ENCODE results near the gene HEATR3. TPM values are rescaled to one million over a fixed set of nuclear protein-coding genes. Genes with fewer than 3 reads are reported as not detected.
A peak's percentile ranks its signal among the peaks of the same experiment; 100 is the strongest.

HEATR3 gene, protein sequence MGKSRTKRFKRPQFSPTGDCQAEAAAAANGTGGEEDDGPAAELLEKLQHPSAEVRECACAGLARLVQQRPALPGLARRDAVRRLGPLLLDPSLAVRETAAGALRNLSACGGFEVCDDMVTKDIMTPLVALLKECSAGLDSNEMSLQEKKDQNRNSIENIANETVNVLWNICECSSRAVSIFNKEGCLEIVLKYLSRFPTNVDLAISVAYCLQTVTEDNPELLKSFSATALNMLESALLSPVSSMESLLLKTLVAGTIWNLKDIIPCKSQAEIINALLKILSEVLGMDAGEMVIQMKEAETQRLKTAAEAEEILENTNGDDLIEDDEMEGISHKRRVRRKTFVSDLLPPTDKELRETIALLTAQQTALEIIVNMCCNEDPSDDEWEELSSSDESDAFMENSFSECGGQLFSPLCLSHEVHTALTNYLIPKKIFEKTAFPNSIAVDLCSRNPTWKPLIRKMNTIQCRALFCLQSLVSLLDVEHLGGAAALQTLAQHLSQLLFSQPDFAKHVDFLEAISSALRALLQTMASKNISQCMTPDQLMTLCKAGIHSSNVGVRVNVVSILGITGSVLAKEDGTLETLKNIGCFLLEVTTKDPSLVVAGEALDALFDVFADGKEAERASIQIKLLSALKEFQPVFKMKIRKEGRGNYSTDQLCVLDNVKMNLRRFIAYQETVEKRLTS
- polyA plus RNA-seq (ENCODE audit: insufficient read length in 10 of 10) = 10 to 100 TPM; 13.8 to 19.0 (median 16.2) TPM
- long read RNA-seq, donor 1, partial matches to known transcripts = 0 of 1 reads
- long read RNA-seq, donor 1, other reads (novel, unspliced or antisense) = 0 of 1 reads
- long read RNA-seq, donor 2, partial matches to known transcripts = 0 of 1 reads
- long read RNA-seq, donor 2, other reads (novel, unspliced or antisense) = 0 of 1 reads
- long read RNA-seq, donor 3 = 0 reads
- long read RNA-seq, donor 4 = 0 reads
- long read RNA-seq, donor 5, partial matches to known transcripts = 0 of 1 reads
- long read RNA-seq, donor 5, other reads (novel, unspliced or antisense) = 0 of 1 reads
- long read RNA-seq, donor 6, partial matches to known transcripts = 0 of 2 reads
- long read RNA-seq, donor 6, other reads (novel, unspliced or antisense) = 0 of 2 reads
- long read RNA-seq, donor 7 = 0 reads
- long read RNA-seq, donor 8, partial matches to known transcripts = 0 of 1 reads
- long read RNA-seq, donor 8, other reads (novel, unspliced or antisense) = 0 of 1 reads
- long read RNA-seq, donor 9 = 0 reads

DNA sequence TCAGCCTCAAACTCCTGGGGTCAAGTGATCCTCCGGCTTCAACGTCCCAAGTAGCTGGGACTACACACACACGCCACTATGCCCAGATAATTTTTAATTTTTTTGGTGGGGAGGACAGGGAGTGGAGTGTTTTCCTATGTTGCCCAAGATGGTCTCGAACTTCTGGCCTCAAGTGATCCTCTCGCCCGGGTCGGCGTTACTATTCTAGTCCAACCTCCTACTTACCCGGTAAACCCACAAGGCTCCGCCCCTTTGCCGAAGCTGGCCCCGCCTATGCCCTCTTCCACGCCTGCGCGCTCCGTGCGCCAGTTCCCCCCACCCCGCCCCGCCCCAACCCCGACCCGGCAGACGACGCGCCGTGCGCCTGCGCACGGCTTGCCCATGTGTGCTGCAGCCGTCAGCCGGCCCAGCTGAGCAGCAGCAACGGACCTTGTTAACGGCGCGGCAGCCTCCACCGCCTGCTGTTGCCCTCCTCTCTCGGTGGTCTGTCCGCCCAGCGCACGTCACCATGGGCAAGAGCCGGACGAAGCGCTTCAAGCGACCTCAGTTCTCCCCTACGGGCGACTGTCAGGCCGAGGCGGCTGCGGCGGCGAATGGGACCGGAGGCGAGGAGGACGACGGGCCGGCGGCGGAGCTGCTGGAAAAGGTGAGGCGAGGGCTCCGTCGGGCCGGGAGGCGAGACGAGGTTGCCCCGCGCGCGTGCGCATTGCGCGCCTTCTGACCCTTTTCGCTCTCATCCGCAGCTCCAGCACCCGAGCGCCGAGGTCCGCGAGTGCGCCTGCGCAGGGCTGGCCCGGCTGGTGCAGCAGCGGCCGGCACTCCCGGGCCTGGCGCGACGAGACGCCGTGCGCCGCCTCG is at the start of gene HEATR3:
TSS of gene HEATR3 (plus strand) at position 347 of the 858 bp plus-strand sequence. CDS start at position 509, 162 bp downstream.
- peak; percentile 91 to 97 (median 95) for DNase-seq

DNA sequence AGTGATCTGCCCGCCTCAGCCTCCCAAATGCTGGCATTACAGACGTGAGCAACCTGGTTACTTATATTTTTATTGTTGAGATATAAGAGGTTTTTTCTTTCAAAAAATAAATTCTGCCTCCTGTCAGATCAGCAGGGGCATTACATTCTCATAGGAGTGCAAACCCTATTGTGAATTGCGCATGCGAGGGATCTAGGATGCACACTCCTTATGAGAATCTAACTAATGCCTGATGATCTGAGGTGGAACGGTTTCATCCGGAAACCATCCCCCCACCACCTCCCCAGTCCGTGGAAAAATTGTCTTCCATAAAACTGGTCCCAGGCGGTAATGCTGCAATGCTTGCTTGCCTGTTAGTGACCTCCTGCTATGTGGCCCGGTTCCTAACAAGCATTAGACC is 48.2 kb upstream of the HEATR3 start:
- DNase-seq = no peak

DNA sequence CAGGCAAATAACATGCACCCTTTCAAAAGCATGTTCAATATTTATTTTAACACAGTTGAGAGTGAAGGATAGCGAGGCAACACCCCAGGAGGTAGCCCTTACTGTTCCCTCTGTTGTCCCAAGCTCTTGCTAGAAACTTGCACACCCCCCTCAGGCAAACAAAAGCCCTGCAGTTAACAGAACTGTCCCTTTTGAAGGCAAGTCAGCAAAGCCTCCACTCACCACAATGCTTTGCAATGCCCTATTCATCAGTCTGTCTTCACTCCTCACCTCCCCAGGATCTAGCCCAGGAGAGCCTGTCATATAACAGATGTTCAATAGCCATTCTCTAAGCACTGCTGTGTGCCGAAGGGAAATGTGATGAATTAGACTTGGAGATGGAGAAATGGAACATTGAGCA is 44.2 kb upstream of the HEATR3 start:
- no peak for DNase-seq

DNA sequence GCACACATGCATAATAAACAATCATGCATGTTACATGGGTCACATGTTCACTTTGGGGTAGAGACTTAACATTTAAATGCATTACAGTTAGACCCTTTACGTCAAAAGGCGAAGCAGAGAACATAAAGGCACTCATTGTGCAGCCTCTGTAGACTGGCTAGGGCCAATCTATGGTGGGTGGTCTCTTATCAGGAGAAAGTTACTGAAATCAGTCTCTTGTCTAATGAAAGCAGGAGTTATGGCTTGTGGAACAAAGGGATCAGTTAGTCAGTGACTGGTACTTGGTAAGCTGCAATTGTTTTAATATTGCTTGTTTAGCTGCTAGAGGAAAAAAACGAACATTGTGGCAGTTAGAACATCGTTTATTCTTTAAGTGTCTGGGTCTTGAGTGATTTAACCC is 42.1 kb upstream of the HEATR3 start:
- no peak for DNase-seq

DNA sequence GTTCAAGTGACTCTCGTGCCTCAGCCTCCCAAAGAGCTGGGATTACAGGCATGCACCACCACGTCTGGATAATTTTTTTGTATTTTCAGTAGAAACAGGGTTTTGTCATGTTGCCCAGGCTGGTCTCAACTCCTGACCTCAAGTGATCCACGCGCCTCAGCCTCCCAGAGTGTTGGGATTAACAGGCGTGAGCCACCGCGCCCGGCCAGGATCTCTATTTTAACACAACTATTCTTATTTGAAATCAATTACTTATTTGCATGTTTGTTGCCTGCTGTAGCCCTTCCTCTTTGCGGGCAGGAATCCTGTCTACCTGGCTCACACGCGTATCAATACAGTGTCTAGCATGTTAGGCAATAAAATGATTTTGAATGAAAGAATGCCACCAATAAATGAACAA is 41.6 kb upstream of the HEATR3 start:
- no peak for DNase-seq

DNA sequence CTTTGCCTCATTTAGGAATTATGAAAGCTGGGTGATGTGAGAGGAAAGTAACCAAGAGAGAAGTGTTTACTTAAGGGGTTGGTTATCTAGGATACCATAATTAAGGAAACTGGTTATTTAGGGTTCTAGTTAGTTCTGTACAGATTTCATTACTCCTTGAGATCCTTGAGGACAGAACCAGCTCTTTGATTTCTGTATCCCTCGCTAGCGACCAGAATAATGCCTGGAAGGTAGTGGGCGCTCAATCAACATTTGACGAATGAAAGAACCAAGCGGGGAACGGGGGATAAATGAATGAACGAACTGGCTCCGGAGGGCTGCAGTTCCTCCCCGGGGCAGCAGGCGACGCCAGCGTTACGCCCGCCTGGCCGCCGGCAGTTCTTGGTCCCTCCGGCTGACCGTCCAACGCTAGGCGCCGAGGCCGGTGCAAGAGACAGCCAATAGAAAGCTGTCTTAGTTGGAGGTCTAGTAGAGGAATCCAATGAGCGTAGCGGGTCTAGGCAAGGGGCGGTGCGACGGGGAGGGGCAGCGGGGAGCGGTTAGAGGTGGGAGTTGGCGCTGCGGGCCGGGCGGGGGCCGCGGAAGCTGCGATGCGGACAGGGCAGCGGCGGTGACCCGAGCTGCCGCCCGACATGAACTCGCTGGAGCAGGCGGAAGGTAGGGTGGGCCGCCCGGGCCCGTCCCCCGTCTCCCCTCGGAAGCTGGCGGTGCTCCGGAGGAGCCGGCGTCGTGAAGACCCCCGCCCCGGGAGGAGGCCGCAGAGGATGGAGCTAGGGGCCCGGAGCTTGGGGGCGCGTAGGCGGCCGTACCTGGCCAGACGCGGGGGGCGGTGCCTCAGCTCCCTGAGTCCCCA is 40.9 kb upstream of the HEATR3 start, which contains the start of gene CNEP1R1:
TSS of gene CNEP1R1 (plus strand) at position 542 of the 853 bp plus-strand sequence. CDS start at position 633, 91 bp downstream.
- DNase-seq = peak; percentile 98 to 99 (median 99)

DNA sequence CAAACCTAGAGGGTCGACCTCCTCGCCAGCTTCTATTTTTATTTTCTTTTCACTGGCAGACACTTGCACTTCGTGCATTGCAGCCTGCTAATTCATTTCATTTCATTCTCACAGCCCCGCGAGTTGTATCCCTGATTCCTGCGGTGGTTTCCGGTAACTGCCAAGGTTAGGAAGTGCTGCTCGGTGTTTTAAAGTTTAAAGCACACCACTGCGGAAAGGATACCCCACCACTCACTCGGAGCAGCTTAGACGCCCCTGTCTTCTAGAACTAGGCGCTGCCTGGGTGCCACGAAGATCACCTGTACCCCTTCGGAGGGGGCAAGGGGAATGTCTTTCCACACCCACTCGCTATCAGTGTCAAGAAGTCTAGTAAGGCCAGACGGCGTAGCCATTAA is 40.2 kb upstream of the HEATR3 start:
- DNase-seq = peak in 1 of 3 donors; percentile 10

DNA sequence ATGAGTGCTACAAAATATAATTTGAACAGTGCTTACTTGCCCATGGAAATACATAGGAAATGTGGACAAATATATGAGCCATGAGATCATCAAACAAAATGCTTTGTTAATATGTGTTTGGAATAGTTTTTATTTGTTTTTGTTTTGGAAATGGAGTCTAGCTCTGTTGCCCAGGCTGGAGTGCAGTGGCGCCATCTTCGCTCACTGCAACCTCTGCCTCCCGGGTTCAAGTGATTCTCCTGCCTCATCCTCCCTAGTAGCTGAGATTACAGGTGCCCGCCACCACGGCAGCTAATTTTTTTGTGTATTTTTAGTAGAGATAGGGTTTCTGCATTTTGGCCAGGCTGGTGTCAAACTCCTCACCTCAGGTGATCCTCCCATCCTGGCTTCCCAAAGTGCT is 37.9 kb upstream of the HEATR3 start:
- DNase-seq = no peak

DNA sequence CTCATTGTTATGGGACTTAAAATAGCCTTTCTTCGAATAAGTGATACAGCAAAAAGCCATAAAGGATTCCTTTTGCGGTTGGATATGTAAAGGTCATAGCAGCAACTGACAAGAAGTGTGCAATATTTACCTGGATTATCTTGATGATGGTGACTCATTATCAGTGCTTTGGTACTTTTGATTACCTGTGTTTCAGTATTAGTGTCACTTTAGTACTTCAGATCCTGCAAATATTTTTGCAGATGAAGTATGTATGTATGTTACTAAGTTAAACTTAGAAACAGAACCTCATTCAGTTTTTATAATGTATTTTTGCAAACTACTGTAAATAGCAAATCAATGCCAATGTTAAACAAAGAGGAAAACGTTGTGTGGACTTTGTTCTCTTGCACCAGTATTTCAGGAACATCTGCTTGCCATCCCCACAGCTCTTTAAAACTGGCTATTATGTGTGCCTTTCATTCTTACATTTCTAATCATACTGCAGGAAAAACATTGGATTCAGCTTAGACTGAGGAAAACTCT is 30.2 kb upstream of the HEATR3 start:
- no peak for DNase-seq

DNA sequence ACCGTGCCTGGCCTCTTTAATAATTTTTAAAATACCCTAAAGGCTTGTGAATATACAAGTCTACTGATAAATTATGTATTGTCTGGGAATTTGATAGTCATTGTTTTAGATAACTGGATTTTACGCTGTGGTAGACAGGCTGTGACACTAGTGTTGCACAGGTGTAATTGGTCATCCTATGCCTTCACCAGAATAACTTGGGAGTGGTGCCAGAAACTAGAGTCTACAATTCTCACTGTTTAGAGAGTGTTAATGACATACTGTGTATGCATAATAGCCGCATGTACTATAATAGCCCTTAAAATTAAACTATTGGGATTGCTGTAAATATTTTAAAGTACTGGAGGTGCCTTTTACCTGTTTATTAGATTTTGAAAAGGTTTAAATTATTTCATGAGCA is 29.3 kb upstream of the HEATR3 start:
- no peak for DNase-seq

DNA sequence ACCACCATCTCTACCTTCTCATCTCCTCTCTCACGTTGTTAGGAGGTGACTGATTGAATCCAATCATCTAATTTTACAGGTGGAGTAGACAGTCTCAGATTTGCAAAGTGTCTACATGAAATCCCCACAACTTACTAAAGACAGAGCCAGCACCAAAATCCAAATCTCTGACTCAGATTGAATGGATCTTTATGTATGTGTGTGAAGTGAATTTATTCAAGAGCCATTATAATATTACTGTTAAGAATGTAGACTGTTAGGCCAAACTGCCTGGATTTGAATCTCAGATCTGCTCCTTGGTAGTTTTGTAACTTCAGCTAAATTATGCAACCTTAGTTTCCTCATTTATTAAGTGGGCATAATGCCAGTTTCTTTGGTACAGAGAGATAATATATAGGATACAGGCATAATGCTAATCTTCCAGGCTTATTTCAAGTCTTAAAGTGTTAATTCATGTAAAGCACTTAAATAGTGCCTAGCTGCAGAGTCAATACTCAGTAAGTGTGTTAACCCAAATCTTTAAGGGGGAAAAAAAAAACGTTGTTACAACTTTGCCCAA is 28.0 kb upstream of the HEATR3 start:
- peak in 1 of 3 donors; percentile 9 for DNase-seq

DNA sequence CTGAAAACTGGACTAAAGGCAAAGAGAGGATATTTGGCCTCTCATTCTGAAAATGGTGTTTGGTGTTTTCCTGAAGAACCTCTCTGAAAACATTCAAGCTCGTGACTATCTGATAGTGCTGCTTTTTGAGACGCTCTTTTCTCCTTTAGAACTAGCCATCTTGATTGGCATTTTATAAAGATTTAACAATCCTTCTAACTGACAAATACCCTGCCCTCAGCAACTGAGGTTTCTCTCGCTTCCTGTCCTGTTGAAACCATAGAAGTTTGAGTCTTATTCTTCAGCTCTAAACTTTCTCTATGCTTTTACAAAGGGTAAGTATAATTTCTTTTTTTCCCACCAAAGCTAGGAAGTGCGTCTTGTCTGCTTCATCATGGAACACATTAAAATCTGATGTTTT is 27.5 kb upstream of the HEATR3 start:
- no peak for DNase-seq

DNA sequence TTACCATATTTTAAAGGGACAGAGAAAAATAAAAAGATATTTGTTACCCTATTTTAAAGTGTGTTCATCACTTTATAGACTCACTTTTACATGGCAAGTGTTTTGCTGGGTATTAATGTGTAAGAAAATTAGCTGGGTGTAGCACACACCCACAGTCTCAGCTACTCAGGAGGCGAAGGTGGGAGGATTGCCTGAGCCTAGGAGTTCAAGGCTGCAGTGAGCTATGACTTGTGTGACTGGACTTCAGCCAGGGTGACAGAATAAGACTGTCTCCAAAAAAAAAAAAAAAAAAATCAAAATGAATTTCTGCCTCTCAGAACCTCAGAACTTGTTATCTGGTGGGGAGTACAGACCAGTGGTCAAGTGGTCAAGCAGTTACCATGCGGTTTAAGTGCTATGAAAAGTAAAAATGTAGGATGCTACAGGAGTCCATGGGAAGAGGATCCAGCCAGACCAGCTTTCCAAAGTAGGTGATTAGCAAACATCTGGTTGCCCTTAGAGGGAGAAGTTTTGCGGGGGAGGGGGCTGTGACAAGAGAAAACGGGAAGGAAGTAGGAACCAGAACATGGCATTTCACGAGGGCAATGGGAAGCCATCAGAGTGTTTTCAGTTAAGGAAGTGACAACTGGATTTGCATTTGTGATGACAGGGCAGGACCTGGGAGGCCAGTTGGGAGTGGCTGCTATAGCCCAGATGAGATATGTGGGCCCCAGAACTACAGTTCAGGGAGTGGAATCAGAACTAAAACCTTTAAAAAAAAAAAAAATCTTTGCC is 26.8 kb upstream of the HEATR3 start:
- peak; percentile 7 to 48 (median 18) for DNase-seq

DNA sequence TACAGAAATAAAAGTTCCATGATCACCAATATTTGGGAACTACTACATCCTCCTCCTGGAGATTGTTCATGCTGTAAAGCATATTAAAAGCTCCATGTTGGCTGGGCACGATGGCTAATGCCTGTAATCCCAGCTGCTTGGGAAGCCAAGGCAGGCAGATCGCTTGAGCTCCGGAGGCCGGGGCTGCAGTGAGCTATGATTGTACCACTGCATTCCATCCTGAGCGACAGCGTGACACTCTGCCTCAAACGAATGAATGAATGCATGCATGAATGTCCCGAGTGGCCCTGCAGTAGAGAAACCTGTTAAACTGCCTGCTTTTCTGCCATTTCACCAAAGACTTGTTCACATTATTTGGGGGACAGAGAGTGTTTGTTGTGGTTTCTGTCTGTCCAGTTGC is 25.8 kb upstream of the HEATR3 start:
- no peak for DNase-seq

DNA sequence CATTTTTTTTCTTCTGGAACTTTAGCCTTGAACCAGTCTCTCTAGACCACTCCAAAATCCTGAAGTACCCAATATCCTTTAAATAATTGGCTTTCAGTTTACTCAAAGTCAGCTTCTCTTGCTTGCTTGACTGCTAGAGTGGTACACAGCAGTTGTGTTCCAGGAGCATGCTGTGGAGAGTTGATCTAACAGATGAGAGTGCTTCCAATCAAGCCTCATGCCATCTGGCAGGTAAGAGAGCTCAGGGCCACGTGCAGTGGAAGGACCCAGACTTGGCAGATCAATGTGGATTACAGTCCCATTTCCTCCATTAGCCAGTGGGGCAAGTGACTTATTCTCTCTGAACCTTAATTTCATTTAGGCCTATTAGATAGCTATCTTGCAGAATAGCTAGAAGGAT is 25.1 kb upstream of the HEATR3 start:
- no peak for DNase-seq

DNA sequence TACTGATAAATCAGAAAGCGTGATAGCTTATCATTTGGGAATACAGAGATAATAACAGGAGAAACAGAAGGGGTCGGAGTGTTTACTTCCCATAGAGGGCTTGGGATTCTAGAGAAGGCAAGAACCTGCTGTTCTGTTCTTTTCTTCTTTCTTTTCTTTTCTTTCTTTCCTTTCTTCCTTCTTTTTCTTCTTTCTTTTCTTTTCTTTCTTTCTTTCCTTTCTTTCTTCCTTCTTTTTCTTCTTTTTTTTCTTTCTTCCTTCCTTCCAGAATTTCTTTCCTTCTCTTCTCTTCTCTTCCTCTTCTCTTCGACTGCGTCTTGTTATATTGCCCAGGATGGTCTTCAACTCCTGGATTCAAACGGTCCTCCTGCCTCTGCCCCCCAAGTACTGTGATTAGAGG is 22.4 kb upstream of the HEATR3 start:
- no peak for DNase-seq

DNA sequence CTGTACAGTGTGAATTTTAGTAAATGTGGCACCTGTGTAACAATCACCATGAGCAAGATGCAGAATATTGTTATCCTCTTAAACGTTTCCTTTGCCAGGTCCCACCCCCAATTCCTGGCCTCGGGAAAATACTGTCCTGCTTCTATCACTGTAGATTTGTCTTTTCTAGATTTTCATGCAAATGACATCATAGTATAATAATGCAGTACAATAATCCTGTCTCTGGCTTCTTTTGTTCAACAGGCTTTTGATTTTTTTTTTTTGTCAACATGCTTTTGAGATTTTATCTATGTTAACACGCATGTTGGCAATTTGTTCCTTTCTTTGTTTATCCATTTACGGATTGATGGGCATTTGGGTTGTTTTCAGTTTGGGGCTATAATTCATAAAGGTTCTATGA is 20.4 kb upstream of the HEATR3 start:
- no peak for DNase-seq

DNA sequence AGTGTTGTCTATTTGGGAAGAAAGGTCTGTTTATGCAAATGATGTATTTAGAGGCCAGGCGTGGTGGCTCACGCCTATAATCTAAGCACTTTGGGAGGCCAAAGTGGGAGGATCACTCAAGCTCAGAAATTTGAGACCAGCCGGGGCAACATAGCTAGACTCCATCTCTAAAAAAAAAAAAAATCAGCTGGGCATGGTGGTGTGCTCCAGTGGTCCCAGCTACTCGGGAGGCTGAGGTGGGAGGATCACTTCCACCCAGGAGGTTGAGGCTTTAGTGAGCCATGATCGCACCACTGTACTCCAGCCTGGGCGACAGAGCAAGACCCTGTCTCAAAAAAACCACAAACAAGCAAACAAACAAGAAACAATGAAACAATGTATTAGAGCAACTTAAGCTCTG is 18.9 kb upstream of the HEATR3 start:
- no peak for DNase-seq

DNA sequence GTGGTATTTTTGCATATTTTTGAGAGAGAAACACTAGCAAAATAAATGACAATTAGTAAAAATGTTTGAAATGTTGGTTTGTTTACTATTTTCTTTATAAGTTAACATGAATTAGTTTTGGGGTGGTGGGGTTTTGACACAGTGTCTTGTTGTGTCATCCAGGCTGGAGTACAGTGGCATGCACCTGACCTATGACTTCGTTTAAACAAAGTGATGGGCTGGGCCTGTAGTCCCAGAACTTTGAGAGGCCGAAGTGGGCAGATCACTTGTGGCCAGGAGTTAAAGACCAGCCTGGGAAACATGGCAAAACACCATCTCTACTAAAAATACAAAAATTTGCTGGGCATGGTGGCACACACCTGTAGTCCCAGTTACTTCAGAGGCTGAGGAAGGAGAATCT is 17.9 kb upstream of the HEATR3 start:
- DNase-seq = no peak

All from muscle of back (tissue), 13 donors.